GM19452 (cell line): ENCODE measurements around the gene CCDC63.
"Not testable (repeated sequence)": the region's sequence is repeated elsewhere in the genome, so short reads cannot be mapped to it uniquely, and the experiment has no call there.

Experiments used
- ATAC-seq: cut with Tn5 transposase; IDR thresholded peaks from one replicate; pipeline ENCODE4 v1.9.1; 2021; ENCODE audit not compliant: unreplicated experiment

The CCDC63 gene

GRCh38 chr12:110943373-110943772 is 96.6 kb downstream of the CCDC63 start:
- ATAC-seq, result no peak

DNA sequence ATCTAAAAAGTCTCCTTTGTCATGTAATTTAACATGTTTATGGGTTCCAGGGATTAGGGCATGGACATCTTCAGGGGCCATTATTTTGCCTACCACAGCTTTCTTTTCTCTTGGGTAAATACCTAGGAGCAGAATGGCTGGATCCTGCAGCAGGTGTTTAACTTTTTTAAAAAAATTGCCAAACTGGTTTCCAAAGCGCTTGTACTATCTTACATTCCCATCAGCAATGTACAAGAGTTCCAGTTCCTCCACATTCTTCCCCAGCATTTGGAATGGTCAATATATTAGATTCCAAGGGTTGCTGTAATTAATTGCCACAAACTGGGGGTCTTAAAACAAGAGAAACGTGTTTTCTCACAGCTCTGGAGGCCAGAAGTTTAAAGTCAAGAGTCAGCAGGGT is 101.3 kb downstream of the CCDC63 start:
- no peak for ATAC-seq

GRCh38 chr12:110950466-110950865 is 103.7 kb downstream of the CCDC63 start:
- ATAC-seq, result not testable (repeated sequence)

DNA sequence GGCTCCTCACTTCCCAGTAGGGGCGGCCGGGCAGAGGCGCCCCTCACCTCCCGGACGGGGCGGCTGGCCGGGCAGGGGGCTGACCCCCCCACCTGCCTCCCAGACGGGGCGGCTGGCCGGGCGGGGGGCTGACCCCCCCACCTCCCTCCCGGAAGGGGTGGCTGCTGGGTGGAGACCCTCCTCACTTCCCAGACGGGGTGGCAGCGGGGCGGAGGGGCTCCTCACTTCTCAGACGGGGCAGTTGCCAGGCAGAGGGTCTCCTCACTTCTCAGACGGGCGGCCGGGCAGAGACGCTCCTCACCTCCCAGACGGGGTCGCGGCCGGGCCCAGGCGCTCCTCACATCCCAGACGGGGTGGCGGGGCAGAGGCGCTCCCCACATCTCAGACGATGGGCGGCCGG is 104.1 kb downstream of the CCDC63 start:
- not testable (repeated sequence) for ATAC-seq
